Esophagus muscularis mucosa (tissue), 4 donors: ENCODE measurements around the gene TMEM198. TPM values are rescaled to one million over a fixed set of nuclear protein-coding genes. Genes with fewer than 3 reads are reported as not detected.

ENCODE experiments used
- DNase-seq: peaks from one replicate; pipeline ENCODE4 v3.0.0-alpha.2; 2017; ENCODE audit errors: extremely low spot score
- H3K27ac ChIP-seq, 4 donors: fragments of 200-600 bp; sonication (generic); replicated peaks in 1 of 4; 1 replicate in 3 of 4; 2 replicates in 1 of 4; pipeline ENCODE4 v1.5.1; 2016 to 2019; ENCODE audit warnings: mild to moderate bottlenecking in 1 of 4
- H3K27me3 ChIP-seq, 4 donors: fragments of 200-600 bp; sonication (generic); one replicate each; pipeline versions ENCODE4 v1.5.1 to v1.6.0; 2016 to 2019
- H3K36me3 ChIP-seq, 4 donors: fragments of 200-600 bp; sonication (generic); one replicate each; pipeline ENCODE4 v1.5.1; 2016 to 2019
- H3K4me1 ChIP-seq, 4 donors: fragments of 200-600 bp; sonication (generic); one replicate each; pipeline ENCODE4 v1.5.1; 2016 to 2019
- H3K4me3 ChIP-seq, 4 donors: fragments of 200-600 bp; sonication (generic); 1 replicate in 2 of 4; 2 replicates in 2 of 4; pipeline ENCODE4 v1.5.1; 2016 to 2019; ENCODE audit warnings: mild to moderate bottlenecking in 4 of 4, moderate library complexity in 1 of 4
- H3K9me3 ChIP-seq, 4 donors: fragments of 200-600 bp; sonication (generic); 1 replicate in 3 of 4; 2 replicates in 1 of 4; pipeline ENCODE4 v1.5.1; 2016 to 2019
- CTCF ChIP-seq, 3 experiments: fragments of 200-600 bp in 2 of 3; fragments of 450-650 bp in 1 of 3; sonication (generic) in 2 of 3; IDR thresholded peaks; one replicate each; pipeline ENCODE4 v1.5.1; 2017 to 2019; ENCODE audit warnings: antibody characterized with exemption in 3 of 3, mild to moderate bottlenecking in 2 of 3, moderate library complexity in 1 of 3
- EP300 ChIP-seq: sonication (generic); formaldehyde crosslinking; IDR thresholded peaks from one replicate; pipeline ENCODE4 v1.6.1; 2017; ENCODE audit warnings: antibody characterized with exemption
- POLR2A ChIP-seq: fragments of 450-650 bp; IDR thresholded peaks from one replicate; pipeline ENCODE4 v1.6.1; 2017; ENCODE audit warnings: antibody characterized with exemption, moderate library complexity, mild to moderate bottlenecking, low read depth
- POLR2AphosphoS5 ChIP-seq, 2 donors: sonication (generic); formaldehyde crosslinking; IDR thresholded peaks; one replicate each; pipeline ENCODE4 v1.6.1; 2017; ENCODE audit warnings: antibody characterized with exemption in 2 of 2
- WGBS: methylation state at CpG from one replicate; pipeline ENCODE4 v1.1.5; 2018; 5-methylcytosine and 5-hydroxymethylcytosine counted together
- intact Hi-C: fragments of 100-400 bp; cut with DNase I; formaldehyde crosslinking; loops from one replicate; pipeline ENCODE4 v1.15.1; 2023
- total RNA-seq, 4 donors: library from RNA; depleted of rRNA; stranded (reverse); fragments of >200 nt; gene quantifications; one replicate each; pipeline versions ENCODE4 v1.1.0 to v1.2.1, GENCODE V29; 2016

Gene TMEM198
- total RNA-seq, 4 donors from 2014 or later = 3.7 to 4.7 (median 4.2) TPM

DNA sequence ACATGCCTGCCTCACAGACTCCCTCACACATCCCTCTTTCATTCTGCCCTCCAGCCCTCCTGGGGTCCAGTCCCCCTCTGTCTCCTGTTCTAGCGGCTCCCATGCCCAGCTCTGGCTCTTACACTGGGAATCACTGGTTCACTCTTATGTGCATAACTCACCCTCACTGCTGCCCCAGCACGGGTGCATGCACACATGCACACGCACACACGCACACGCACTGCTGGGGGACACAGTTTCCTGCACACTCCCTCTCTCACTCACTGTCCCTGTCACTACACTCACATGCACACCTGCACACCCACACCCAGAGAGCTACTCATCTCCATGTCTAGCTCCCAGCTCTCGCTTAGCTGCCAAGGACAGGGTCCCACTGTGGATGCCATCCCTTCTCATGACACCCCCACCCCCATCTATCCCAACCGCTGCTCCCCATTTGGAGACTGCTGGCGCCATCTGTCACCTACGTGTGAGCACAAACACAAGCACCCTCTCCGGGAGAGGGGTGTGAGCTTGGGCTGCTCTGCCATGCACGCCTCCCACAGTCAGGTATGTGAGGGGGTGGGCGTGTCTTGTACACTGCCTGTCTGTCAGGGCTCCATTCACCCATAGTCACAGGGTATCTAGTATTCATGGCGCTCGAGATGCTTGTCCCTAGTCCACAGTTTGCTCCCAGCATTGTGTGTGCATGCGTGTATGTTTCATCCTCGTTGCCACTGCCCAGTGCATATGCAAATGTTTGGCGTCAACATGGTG, 27.8 kb upstream of the TMEM198 start:
- intact Hi-C loops = no loop called here
- WGBS = 80% methylated on average over 17 of the region's 17 CpGs
- H3K27me3 ChIP-seq = peaks cover 0 to 66% (median 3%) of the 10 kb centered on the region in 4 donors

GRCh38 chr2:219516888-219517287, 26.9 kb upstream of the TMEM198 start:
- no peak overlapping the region for H3K27ac ChIP-seq
- TF ChIP-seq POLR2AphosphoS5 (IDR thresholded peaks at IDR 0.05) = no peak
- TF ChIP-seq EP300 = no peak
- TF ChIP-seq CTCF (IDR thresholded peaks at IDR 0.05) = no peak
- no peak for TF ChIP-seq POLR2A
- H3K4me1 ChIP-seq = peaks cover 17 to 29% (median 24%) of the 10 kb centered on the region in 4 donors
- H3K9me3 ChIP-seq = no peaks in the 10 kb centered on the region
- peaks cover 0 to 61% (median 3%) of the 10 kb centered on the region in 4 donors for H3K27me3 ChIP-seq
- DNase-seq = no peak
- intact Hi-C loops = no loop called here
- H3K36me3 ChIP-seq = no peaks in the 10 kb centered on the region
- no peak overlapping the region for H3K4me3 ChIP-seq
- WGBS = 76% methylated on average over 7 of the region's 7 CpGs

More for the DNA sequence above, 27.8 kb upstream of the TMEM198 start:
- no peak overlapping the region for H3K4me3 ChIP-seq
- H3K9me3 ChIP-seq = no peaks in the 10 kb centered on the region
- no peaks in the 10 kb centered on the region for H3K36me3 ChIP-seq
- TF ChIP-seq POLR2AphosphoS5 (IDR thresholded peaks at IDR 0.05) = no peak
- no peak for TF ChIP-seq CTCF (IDR thresholded peaks at IDR 0.05)
- no peak for TF ChIP-seq POLR2A
- TF ChIP-seq EP300 = no peak
- no peak for DNase-seq
- H3K27ac ChIP-seq = no peak overlapping the region
- peaks cover 10 to 21% (median 15%) of the 10 kb centered on the region in 4 donors for H3K4me1 ChIP-seq

GRCh38 chr2:219517954-219518778, 25.7 kb upstream of the TMEM198 start:
- H3K27ac ChIP-seq = no peak overlapping the region
- peaks cover 0 to 58% (median 3%) of the 10 kb centered on the region in 4 donors for H3K27me3 ChIP-seq
- H3K9me3 ChIP-seq = no peaks in the 10 kb centered on the region
- WGBS = 71% methylated on average over 10 of the region's 10 CpGs
- H3K36me3 ChIP-seq = no peaks in the 10 kb centered on the region
- H3K4me1 ChIP-seq = peaks cover 30 to 41% (median 37%) of the 10 kb centered on the region in 4 donors
- no peak for DNase-seq
- H3K4me3 ChIP-seq = no peak overlapping the region
- no peak for TF ChIP-seq POLR2AphosphoS5 (IDR thresholded peaks at IDR 0.05)
- no peak for TF ChIP-seq POLR2A
- intact Hi-C loops = no loop called here

- peaks cover 0 to 56% (median 5%) of the 10 kb centered on the region in 4 donors for H3K27me3 ChIP-seq
- no peak overlapping the region for H3K4me3 ChIP-seq
- TF ChIP-seq EP300 = no peak
- no peak for TF ChIP-seq POLR2A
- no peak for TF ChIP-seq CTCF (IDR thresholded peaks at IDR 0.05)
- no peak for TF ChIP-seq POLR2AphosphoS5 (IDR thresholded peaks at IDR 0.05)
- H3K27ac ChIP-seq = no peak overlapping the region
- intact Hi-C loops = no loop called here
- 94% methylated on average over 9 of the region's 9 CpGs for WGBS
- no peak for DNase-seq
- peaks cover 24 to 33% (median 31%) of the 10 kb centered on the region in 4 donors for H3K4me1 ChIP-seq
- no peaks in the 10 kb centered on the region for H3K36me3 ChIP-seq
- H3K9me3 ChIP-seq = no peaks in the 10 kb centered on the region
Measured at GRCh38 chr2:219519526-219519916, 24.3 kb upstream of the TMEM198 start.

DNA sequence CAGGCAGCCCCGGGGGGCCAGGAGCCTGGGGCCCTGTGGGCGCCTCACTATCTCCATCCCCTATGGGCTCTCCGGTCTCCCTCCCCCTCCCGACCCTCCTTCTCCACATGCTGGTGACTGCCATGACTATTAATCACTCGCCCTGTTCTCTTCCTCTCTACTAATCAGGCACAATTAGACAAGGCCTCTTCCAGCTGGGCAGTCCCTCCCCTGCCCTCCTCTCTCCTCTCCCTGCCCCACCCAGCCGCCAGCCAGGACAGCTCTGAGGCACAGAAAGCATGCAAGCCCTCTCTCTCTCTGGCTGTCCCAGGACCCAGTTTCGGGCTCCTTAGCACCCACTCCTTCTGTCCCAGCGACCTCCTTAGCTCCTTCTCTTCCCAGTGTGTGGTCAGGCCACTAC, 23.7 kb upstream of the TMEM198 start:
- WGBS = 68% methylated on average over 8 of the region's 8 CpGs
- Histone ChIP-seq H3K9me3 (no peaks in the 10 kb centered on the region), H3K4me3 (no peak overlapping the region), H3K4me1 (peaks cover 24 to 32% (median 29%) of the 10 kb centered on the region in 4 donors), H3K36me3 (no peaks in the 10 kb centered on the region), H3K27me3 (peaks cover 0 to 56% (median 3%) of the 10 kb centered on the region in 4 donors), H3K27ac (no peak overlapping the region)
- intact Hi-C loops = no loop called here
- TF ChIP-seq POLR2AphosphoS5 (IDR thresholded peaks at IDR 0.05) (no peak), POLR2A (no peak), EP300 (no peak), CTCF (IDR thresholded peaks at IDR 0.05) (no peak)
- no peak for DNase-seq
